AG04450 (cell line): Measurements from ENCODE around the gene BPIFB1. TPM values are rescaled to one million over a fixed set of nuclear protein-coding genes. Genes with fewer than 3 reads are reported as not detected.

Experiments used
- CTCF ChIA-PET: fragments of 300-600, 350-600 bp; formaldehyde crosslinking; extraction: SDS; loops from one replicate; lab custom pipeline; 2022; ENCODE audit warnings: antibody characterized with exemption, inconsistent platforms; lab: Charles Lee
- POLR2A ChIA-PET: fragments of 350-600 bp; formaldehyde crosslinking; extraction: SDS; loops from one replicate; lab custom pipeline; 2021; ENCODE audit warnings: antibody characterized with exemption, inconsistent platforms; lab: Yijun Ruan, JAX
- DNase-seq: peaks from one replicate; pipeline ENCODE4 v3.0.0-alpha.2; 2011; ENCODE audit warnings: low read depth, low spot score
- H3K27ac ChIP-seq: one replicate; pipeline ENCODE4 v1.5.1; 2012; ENCODE audit warnings: low read depth, low read length, control low read depth
- H3K27me3 ChIP-seq: one replicate; pipeline ENCODE4 v1.6.0; 2012; ENCODE audit warnings: low read length; ENCODE audit not compliant: control insufficient read depth, insufficient read depth
- H3K4me3 ChIP-seq: 2 replicates; pipeline ENCODE4 v1.5.1; 2011; ENCODE audit warnings: mild to moderate bottlenecking, low read depth, low read length, control low read depth
- H3K9me3 ChIP-seq: 2 replicates; pipeline ENCODE4 v1.5.1; 2012; ENCODE audit warnings: low read length; ENCODE audit not compliant: control insufficient read depth, insufficient read depth
- polyA plus RNA-seq: library from polyadenylated mRNA; depleted of rRNA; stranded (reverse); fragments of >200 nt; gene quantifications from 2 replicates; pipeline ENCODE4 v1.2.3, GENCODE V29; 2011
- TF ChIP-seq, protein P1 (sequence below): IDR thresholded peaks from 2 replicates; pipeline ENCODE4 v1.5.1; 2011; ENCODE audit warnings: low read depth, low read length, control low read depth, inconsistent platforms

BPIFB1 gene
- polyA plus RNA-seq, 1 experiment, result not detected

DNA sequence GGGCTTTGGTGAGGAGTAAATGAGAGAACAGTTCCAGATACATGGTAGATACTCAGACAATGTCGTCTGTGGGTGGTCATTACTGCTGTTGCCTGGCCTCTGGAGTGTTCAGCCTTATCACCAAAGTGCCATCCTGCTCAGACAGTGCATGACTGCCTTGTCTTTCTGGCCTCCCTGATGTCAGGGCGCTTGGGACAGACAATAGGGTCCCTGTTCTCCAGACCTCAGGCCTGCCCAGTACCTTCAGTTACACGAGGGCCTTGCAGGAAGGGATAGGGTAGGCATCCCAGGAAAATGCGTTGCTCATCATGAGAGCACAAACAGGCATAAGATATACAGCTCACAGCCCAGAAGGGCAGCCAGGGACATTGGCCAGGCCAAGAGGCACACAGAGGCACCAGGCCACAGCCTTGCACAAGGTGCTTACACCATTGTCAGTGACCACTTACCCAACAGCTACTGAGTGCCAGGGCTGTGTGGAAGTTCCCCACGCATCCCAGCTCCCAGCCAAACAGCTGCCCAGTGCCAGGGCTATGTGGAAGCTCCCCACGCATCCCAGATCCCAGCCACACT lies 27.4 kb downstream of the BPIFB1 start:
- peaks cover 6% of the 10 kb centered on the region for H3K27me3 ChIP-seq
- no peak overlapping the region for H3K4me3 ChIP-seq
- no peak overlapping the region for H3K27ac ChIP-seq
- TF ChIP-seq, protein P1, sequence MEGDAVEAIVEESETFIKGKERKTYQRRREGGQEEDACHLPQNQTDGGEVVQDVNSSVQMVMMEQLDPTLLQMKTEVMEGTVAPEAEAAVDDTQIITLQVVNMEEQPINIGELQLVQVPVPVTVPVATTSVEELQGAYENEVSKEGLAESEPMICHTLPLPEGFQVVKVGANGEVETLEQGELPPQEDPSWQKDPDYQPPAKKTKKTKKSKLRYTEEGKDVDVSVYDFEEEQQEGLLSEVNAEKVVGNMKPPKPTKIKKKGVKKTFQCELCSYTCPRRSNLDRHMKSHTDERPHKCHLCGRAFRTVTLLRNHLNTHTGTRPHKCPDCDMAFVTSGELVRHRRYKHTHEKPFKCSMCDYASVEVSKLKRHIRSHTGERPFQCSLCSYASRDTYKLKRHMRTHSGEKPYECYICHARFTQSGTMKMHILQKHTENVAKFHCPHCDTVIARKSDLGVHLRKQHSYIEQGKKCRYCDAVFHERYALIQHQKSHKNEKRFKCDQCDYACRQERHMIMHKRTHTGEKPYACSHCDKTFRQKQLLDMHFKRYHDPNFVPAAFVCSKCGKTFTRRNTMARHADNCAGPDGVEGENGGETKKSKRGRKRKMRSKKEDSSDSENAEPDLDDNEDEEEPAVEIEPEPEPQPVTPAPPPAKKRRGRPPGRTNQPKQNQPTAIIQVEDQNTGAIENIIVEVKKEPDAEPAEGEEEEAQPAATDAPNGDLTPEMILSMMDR, result no peak
- DNase-seq, result no peak
- ChIA-PET CTCF (interaction anchor here (1.2 kb wide), 1 partner anchor 9 kb away, joined by 3 read pairs; no protein-coding TSS in a partner anchor), POLR2A (no interaction called here)
- no peaks in the 10 kb centered on the region; the same call in 1 of the 2 replicates for H3K9me3 ChIP-seq

DNA sequence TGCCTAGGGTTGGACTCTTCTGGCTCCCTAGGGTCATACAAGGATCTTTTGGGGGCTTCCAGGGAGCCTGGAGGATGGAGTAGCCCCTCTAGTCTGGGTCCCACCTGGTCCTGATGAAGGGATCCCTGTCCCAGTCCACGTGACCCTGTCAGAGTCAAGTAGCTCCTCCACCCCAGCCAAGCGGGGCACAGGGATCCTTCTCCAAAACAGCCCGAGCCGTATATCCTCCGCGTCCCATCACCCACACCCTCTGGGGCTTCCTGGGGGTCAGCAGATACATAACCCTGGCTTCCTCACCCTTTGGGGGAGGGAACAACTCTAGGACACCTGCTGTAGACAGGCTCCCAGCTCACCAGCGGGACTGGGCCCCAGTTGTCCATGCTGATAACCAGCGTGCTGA lies 28.0 kb downstream of the BPIFB1 start:
- TF ChIP-seq, protein P1, result no peak
- no peak for DNase-seq
- H3K27ac ChIP-seq, result no peak overlapping the region
- ChIA-PET POLR2A (no interaction called here), CTCF (no interaction called here)
- H3K4me3 ChIP-seq, result no peak overlapping the region
- peaks cover 9% of the 10 kb centered on the region for H3K27me3 ChIP-seq
- H3K9me3 ChIP-seq, result no peaks in the 10 kb centered on the region; the same call in 1 of the 2 replicates

DNA sequence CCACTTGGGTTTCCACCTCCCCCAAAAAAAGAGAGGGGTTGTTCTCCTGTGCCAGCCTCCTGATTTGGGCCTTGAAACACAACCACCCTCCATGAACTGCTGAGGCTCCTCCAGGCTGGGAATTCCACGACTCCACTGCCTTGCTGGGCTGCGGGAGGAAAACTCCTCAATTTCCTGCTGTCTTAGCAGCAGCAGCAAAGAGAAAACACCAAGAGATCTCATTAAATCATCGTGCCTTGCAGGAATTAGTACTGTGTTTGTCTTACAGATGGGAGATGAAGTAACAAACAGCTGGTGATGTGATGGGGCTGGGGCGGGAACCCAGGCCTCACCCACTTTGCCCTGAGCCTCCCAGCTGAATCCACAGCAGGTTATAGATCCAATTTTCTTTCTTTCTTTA lies 29.0 kb downstream of the BPIFB1 start:
- DNase-seq, result no peak
- H3K27me3 ChIP-seq, result peaks cover 10% of the 10 kb centered on the region
- no peak overlapping the region for H3K27ac ChIP-seq
- ChIA-PET CTCF (no interaction called here), POLR2A (no interaction called here)
- no peaks in the 10 kb centered on the region for H3K9me3 ChIP-seq
- no peak overlapping the region for H3K4me3 ChIP-seq
- TF ChIP-seq, protein P1, result no peak

DNA sequence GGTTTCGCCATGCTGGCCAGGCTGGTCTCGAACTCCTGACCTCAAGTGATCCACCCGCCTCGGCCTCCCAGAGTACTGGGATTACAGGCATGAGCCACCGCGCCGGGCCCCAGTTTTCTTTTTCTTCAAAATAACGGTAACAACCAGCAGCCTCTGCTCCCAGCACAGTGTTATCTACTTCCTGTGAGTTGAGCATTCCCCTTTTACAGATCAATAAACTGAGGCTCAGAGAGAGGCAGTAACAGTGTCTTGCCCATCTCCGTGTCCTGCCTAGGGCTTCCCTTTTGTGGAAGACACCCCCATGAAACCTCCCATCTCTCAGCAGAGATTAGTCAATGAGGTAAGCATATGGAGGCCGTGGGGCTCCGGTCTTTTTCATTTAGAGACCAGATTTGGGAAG lies 29.6 kb downstream of the BPIFB1 start:
- CTCF ChIA-PET, result no interaction called here
- DNase-seq, result no peak
- no peak overlapping the region for H3K4me3 ChIP-seq
- peaks cover 11% of the 10 kb centered on the region for H3K27me3 ChIP-seq
- H3K9me3 ChIP-seq, result no peaks in the 10 kb centered on the region
- POLR2A ChIA-PET, result no interaction called here
- H3K27ac ChIP-seq, result no peak overlapping the region
- TF ChIP-seq, protein P1, result no peak

DNA sequence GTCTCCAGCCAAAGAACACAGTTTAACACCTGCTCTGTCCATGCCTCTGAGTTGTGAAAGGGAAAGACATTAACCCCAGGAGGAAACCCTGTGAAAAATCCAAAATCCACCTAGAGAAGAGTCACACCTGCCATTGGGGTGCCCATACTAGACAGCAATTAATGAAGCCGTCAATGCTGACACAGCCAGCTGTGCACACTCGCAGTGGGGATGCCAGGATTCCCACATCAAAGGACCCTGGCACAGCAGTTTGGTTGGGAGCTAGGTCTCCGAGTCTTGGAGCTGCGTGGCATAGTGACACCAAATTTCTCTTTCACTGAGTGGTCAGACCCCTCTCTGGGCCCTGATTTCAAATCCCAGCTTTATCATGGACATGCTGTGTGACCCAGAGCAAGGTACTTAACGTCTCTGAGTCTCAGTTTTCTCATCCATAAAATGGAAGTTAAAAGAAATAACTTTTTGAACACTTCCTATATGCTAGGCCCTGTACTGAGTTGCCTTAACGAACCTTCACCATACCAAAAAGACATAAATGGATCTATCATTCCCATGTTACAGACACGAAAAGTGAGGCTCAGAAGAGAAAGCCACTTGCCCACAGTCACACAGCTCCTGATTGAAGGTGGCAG lies 30.8 kb downstream of the BPIFB1 start:
- ChIA-PET POLR2A (no interaction called here), CTCF (no interaction called here)
- TF ChIP-seq, protein P1, result no peak
- Histone ChIP-seq H3K27ac (no peak overlapping the region), H3K4me3 (no peak overlapping the region), H3K27me3 (peaks cover 19% of the 10 kb centered on the region), H3K9me3 (no peaks in the 10 kb centered on the region)
- DNase-seq, result no peak
